ENCODE results near the gene GLYATL1B. TPM values are rescaled to one million over a fixed set of nuclear protein-coding genes. Genes with fewer than 3 reads are reported as not detected.

GLYATL1B gene
- total and polyA plus RNA-seq, 2 donors (not counting 1 experiment from before 2014, with no cell fraction given), result not detected

DNA sequence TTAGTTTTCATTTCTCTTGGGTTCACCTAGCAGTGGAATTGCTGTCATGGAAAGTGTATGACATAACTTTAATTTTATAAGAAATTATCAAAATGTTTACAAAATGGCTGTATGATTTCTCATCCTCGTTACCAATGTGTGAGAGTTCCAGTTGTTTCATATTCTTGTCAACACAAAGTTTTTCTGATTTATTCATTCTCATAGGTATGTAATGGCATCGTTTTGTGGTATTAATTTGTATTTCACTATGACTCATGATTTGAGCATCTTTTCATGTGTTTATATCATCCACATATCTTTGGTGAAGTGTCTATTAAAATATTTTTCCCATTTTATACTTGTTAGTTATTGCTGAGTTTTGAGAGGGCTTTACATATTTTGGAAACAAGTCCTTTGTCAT is 26.4 kb downstream of the GLYATL1B start:
- no peak for ATAC-seq (ENCODE audit: low read depth)
- peaks cover 0 to 9% (median 7%) of the 10 kb centered on the region in 3 donors for H3K9me3 ChIP-seq (ENCODE audit: control extremely low read depth in 1 of 3, control insufficient read depth in 2 of 3, insufficient read depth in 1 of 3, low read length in 2 of 3)
- intact Hi-C loops (cut with micrococcal nuclease), result no loop called here

DNA sequence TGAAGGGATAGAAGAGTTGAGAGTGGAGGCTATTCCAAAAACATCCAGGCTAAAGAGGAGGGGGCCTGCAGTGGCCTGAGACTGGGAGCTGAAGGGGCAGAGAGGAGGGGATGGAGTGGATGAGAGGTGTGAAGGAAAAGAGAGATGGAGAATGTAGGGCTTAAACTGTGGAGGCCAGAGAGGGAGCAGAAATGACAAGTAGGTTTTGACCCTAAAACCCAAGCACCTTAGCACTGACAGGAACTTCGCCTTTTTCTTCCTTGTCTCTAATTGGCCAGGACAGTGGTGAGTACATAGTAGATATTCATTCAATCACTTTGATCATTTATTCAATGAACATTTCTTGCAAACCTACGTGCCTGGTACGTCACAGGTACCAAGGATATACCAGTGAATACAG is 28.2 kb downstream of the GLYATL1B start:
- Histone ChIP-seq H3K9ac (ENCODE audit: low read length) (no peak overlapping the region), H2AFZ (ENCODE audit: insufficient read depth, low read depth, low read length, poor library complexity, severe bottlenecking) (no peak overlapping the region), H3K9me3 (ENCODE audit: control extremely low read depth in 1 of 3, control insufficient read depth in 2 of 3, insufficient read depth in 1 of 3, low read length in 2 of 3) (peaks cover 3 to 25% (median 21%) of the 10 kb centered on the region in 3 donors), H3K27me3 (replicated peaks in 1 of 4; ENCODE audit: control extremely low read depth in 1 of 4, control insufficient read depth in 3 of 4, insufficient read depth in 4 of 4, low read length in 3 of 4) (no peaks in the 10 kb centered on the region), H3K79me2 (ENCODE audit: control insufficient read depth, insufficient read depth, low read length) (no peaks in the 10 kb centered on the region), H3K4me1 (ENCODE audit: control insufficient read depth in 2 of 2, insufficient read depth in 2 of 2, low read length in 2 of 2) (peaks cover under 1 to 2% of the 10 kb centered on the region in 2 donors), H4K20me1 (ENCODE audit: control insufficient read depth, insufficient read depth, low read length, poor library complexity, severe bottlenecking) (no peaks in the 10 kb centered on the region), H3K4me3 (ENCODE audit: control extremely low read depth in 1 of 5, extremely low read depth in 1 of 5, insufficient read depth in 1 of 5, low read depth in 2 of 5, low read length in 4 of 5) (no peak overlapping the region), H3K4me2 (replicated peaks; ENCODE audit: low read depth, low read length, poor library complexity, severe bottlenecking) (no peak overlapping the region), H3K36me3 (replicated peaks in 1 of 2; ENCODE audit: control extremely low read depth in 1 of 2, control insufficient read depth in 1 of 2, extremely low read depth in 1 of 2, insufficient read depth in 2 of 2, low read length in 1 of 2) (peaks cover 1 to 24% of the 10 kb centered on the region in 2 experiments), H3K27ac (ENCODE audit: low read length in 2 of 2) (no peak overlapping the region)
- DNase-seq (no peak), ATAC-seq (ENCODE audit: low read depth) (no peak)
- Mint-ChIP-seq H3K4me3 (no peak overlapping the region), H3K27me3 (no peaks in the 10 kb centered on the region), H3K9me3 (ENCODE audit: insufficient read depth) (peaks cover 10% of the 10 kb centered on the region), H3K27ac (no peak overlapping the region), H3K4me1 (peaks cover 23% of the 10 kb centered on the region)
- intact Hi-C loops (cut with micrococcal nuclease), result no loop called here
- TF ChIP-seq, protein P1, sequence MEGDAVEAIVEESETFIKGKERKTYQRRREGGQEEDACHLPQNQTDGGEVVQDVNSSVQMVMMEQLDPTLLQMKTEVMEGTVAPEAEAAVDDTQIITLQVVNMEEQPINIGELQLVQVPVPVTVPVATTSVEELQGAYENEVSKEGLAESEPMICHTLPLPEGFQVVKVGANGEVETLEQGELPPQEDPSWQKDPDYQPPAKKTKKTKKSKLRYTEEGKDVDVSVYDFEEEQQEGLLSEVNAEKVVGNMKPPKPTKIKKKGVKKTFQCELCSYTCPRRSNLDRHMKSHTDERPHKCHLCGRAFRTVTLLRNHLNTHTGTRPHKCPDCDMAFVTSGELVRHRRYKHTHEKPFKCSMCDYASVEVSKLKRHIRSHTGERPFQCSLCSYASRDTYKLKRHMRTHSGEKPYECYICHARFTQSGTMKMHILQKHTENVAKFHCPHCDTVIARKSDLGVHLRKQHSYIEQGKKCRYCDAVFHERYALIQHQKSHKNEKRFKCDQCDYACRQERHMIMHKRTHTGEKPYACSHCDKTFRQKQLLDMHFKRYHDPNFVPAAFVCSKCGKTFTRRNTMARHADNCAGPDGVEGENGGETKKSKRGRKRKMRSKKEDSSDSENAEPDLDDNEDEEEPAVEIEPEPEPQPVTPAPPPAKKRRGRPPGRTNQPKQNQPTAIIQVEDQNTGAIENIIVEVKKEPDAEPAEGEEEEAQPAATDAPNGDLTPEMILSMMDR (IDR thresholded peaks at IDR 0.05), result no peak
- no peak for TF ChIP-seq EZH2 (IDR thresholded peaks at IDR 0.05; ENCODE audit: borderline replicate concordance, insufficient read depth, low read depth, low read length, poor library complexity, severe bottlenecking)
- 100% methylated on average over 2 of the region's 3 CpGs for WGBS (ENCODE audit: insufficient coverage)
- CTCF ChIA-PET, result interaction anchor here (0.8 kb wide), 1 partner anchor 22 kb away, joined by 4 read pairs; no protein-coding TSS in a partner anchor
- POLR2A ChIA-PET, result no interaction called here

More for the DNA sequence above, 26.4 kb downstream of the GLYATL1B start:
- WGBS (ENCODE audit: insufficient coverage), result no CpG with 5 or more reads among the region's 2 CpGs
- no peak overlapping the region for H3K9ac ChIP-seq (ENCODE audit: low read length)
- ChIA-PET CTCF (no interaction called here), POLR2A (no interaction called here)
- H2AFZ ChIP-seq (ENCODE audit: insufficient read depth, low read depth, low read length, poor library complexity, severe bottlenecking), result no peak overlapping the region
- no peaks in the 10 kb centered on the region for H4K20me1 ChIP-seq (ENCODE audit: control insufficient read depth, insufficient read depth, low read length, poor library complexity, severe bottlenecking)
- H3K79me2 ChIP-seq (ENCODE audit: control insufficient read depth, insufficient read depth, low read length), result no peaks in the 10 kb centered on the region
- no peak overlapping the region for H3K4me3 Mint-ChIP-seq
- no peak overlapping the region for H3K27ac ChIP-seq (ENCODE audit: low read length in 2 of 2)
- peaks cover 19 to 21% of the 10 kb centered on the region in 2 donors for H3K4me1 ChIP-seq (ENCODE audit: control insufficient read depth in 2 of 2, insufficient read depth in 2 of 2, low read length in 2 of 2)
- H3K4me1 Mint-ChIP-seq, result peaks cover 41% of the 10 kb centered on the region
- H3K27me3 Mint-ChIP-seq, result no peaks in the 10 kb centered on the region
- TF ChIP-seq EZH2 (IDR thresholded peaks at IDR 0.05; ENCODE audit: borderline replicate concordance, insufficient read depth, low read depth, low read length, poor library complexity, severe bottlenecking), result no peak
- TF ChIP-seq, protein P1 (IDR thresholded peaks at IDR 0.05), result no peak
- no peak overlapping the region for H3K27ac Mint-ChIP-seq
- peaks cover 5% of the 10 kb centered on the region for H3K9me3 Mint-ChIP-seq (ENCODE audit: insufficient read depth)
- H3K36me3 ChIP-seq (replicated peaks in 1 of 2; ENCODE audit: control extremely low read depth in 1 of 2, control insufficient read depth in 1 of 2, extremely low read depth in 1 of 2, insufficient read depth in 2 of 2, low read length in 1 of 2), result peaks cover 1 to 12% of the 10 kb centered on the region in 2 experiments
- H3K4me3 ChIP-seq (ENCODE audit: control extremely low read depth in 1 of 5, extremely low read depth in 1 of 5, insufficient read depth in 1 of 5, low read depth in 2 of 5, low read length in 4 of 5), result no peak overlapping the region
- no peaks in the 10 kb centered on the region for H3K27me3 ChIP-seq (replicated peaks in 1 of 4; ENCODE audit: control extremely low read depth in 1 of 4, control insufficient read depth in 3 of 4, insufficient read depth in 4 of 4, low read length in 3 of 4)
- no peak for DNase-seq
- H3K4me2 ChIP-seq (replicated peaks; ENCODE audit: low read depth, low read length, poor library complexity, severe bottlenecking), result no peak overlapping the region

All from B cell (primary cell).